OCI-LY3 (cell line): ENCODE results near the gene SLC25A31.

Experiments used
- EZH2phosphoT487 ChIP-seq: fragments of 200-600 bp; shearing (Covaris generic); IDR thresholded peaks from 2 replicates; pipeline ENCODE4 v1.6.1; 2018; ENCODE audit warnings: antibody characterized with exemption, mixed run types, low read depth
- TF ChIP-seq, protein P1 (sequence below): fragments of 200-600, 300-600 bp; sonication (generic); IDR thresholded peaks from 2 replicates; pipeline ENCODE4 v1.5.1; 2014; ENCODE audit warnings: antibody characterized with exemption, low read length, low read depth

DNA sequence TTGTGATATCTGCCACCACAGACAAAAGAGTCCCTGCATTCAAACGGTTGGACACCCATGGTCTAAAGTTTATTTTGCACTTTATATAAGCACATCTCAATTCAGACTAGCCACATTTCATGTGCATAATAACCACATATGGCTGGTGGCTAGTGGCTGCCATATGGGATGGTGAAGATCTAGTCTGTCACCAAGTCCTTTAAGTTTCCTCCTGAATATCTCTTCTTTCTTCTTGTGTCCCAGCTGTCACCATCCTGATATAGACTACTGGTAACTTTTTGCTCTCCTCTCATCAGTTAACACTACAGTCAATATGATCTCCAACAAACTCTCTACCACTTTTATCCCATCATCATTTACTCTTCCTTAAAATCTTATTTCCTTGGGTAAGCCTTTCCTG, 61.2 kb downstream of the SLC25A31 start:
- TF ChIP-seq, protein P1, sequence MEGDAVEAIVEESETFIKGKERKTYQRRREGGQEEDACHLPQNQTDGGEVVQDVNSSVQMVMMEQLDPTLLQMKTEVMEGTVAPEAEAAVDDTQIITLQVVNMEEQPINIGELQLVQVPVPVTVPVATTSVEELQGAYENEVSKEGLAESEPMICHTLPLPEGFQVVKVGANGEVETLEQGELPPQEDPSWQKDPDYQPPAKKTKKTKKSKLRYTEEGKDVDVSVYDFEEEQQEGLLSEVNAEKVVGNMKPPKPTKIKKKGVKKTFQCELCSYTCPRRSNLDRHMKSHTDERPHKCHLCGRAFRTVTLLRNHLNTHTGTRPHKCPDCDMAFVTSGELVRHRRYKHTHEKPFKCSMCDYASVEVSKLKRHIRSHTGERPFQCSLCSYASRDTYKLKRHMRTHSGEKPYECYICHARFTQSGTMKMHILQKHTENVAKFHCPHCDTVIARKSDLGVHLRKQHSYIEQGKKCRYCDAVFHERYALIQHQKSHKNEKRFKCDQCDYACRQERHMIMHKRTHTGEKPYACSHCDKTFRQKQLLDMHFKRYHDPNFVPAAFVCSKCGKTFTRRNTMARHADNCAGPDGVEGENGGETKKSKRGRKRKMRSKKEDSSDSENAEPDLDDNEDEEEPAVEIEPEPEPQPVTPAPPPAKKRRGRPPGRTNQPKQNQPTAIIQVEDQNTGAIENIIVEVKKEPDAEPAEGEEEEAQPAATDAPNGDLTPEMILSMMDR: no peak
- TF ChIP-seq EZH2phosphoT487: no peak
